Mesothelial cell of epicardium (in vitro differentiated cells): ENCODE results near the gene RCOR1. TPM values are rescaled to one million over a fixed set of nuclear protein-coding genes. Genes with fewer than 3 reads are reported as not detected.

ENCODE experiments used
- DNase-seq, 2 experiments: peaks; one replicate each; pipeline ENCODE4 v3.0.0; 2021; ENCODE audit warnings: low spot score in 2 of 2; ENCODE audit not compliant: unreplicated experiment in 2 of 2
- H3K27ac Mint-ChIP-seq: 2 replicates; pipeline ENCODE4 v1.8.0; 2021; ENCODE audit warnings: mixed read lengths
- H3K27me3 Mint-ChIP-seq: 2 replicates; pipeline ENCODE4 v1.8.0; 2021; ENCODE audit warnings: low read depth, mixed read lengths
- H3K36me3 Mint-ChIP-seq: 2 replicates; pipeline ENCODE4 v1.8.0; 2021; ENCODE audit warnings: mixed read lengths
- H3K4me1 Mint-ChIP-seq: 2 replicates; pipeline ENCODE4 v1.8.0; 2021; ENCODE audit warnings: mixed read lengths
- H3K4me3 Mint-ChIP-seq: 2 replicates; pipeline ENCODE4 v1.8.0; 2021; ENCODE audit warnings: mild to moderate bottlenecking, moderate library complexity, mixed read lengths
- H3K9me3 Mint-ChIP-seq: 2 replicates; pipeline ENCODE4 v1.8.0; 2021; ENCODE audit warnings: mixed read lengths
- total RNA-seq: library from RNA; stranded (reverse); gene quantifications from 3 replicates; pipeline ENCODE4 v1.2.1, GENCODE V29; 2021
- TF ChIP-seq, protein P1 (sequence below): fragments of 200-600 bp; sonication (generic); IDR thresholded peaks from one replicate; pipeline ENCODE4 v1.5.0; 2021; ENCODE audit warnings: antibody characterized with exemption; ENCODE audit not compliant: unreplicated experiment

Gene RCOR1
- total RNA-seq, 1 donor from 2014 or later: 47.4 TPM

DNA sequence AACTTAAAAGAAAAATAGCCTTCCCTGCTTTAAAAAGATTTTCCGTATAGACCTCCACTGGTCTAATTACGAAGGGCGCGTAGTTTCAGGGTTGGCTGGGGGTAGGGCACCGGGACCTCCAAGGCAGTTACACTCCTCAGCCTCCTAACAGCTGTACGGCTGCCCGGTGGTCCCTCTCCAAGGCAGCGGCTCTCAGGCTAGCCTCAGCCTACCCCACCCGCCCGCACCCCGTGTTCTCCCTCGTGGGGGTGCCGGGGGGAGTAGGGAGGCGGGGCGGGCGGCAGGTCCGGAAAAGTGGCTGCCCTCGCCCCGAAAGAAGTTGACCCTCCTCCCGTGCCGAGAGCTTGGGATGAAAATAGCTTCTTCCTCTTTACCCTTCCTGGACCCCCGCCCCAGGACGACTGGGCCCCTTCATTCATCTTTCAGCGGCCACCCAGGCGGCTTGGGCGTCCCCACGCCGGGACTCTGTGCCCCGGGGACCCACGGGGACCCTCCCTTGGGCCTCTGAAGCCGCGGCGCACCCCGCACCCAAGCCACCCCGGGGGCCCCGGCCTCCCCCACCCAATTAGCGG lies 991 bp upstream of the RCOR1 start:
- no peaks in the 10 kb centered on the region for H3K27me3 Mint-ChIP-seq
- TF ChIP-seq, protein P1, sequence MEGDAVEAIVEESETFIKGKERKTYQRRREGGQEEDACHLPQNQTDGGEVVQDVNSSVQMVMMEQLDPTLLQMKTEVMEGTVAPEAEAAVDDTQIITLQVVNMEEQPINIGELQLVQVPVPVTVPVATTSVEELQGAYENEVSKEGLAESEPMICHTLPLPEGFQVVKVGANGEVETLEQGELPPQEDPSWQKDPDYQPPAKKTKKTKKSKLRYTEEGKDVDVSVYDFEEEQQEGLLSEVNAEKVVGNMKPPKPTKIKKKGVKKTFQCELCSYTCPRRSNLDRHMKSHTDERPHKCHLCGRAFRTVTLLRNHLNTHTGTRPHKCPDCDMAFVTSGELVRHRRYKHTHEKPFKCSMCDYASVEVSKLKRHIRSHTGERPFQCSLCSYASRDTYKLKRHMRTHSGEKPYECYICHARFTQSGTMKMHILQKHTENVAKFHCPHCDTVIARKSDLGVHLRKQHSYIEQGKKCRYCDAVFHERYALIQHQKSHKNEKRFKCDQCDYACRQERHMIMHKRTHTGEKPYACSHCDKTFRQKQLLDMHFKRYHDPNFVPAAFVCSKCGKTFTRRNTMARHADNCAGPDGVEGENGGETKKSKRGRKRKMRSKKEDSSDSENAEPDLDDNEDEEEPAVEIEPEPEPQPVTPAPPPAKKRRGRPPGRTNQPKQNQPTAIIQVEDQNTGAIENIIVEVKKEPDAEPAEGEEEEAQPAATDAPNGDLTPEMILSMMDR: no peak
- peak in 1 of 2 experiments; percentile 55 for DNase-seq
- peaks cover 51% of the 10 kb centered on the region for H3K4me1 Mint-ChIP-seq
- peak overlapping the region; percentile 88 for H3K4me3 Mint-ChIP-seq
- H3K9me3 Mint-ChIP-seq: no peaks in the 10 kb centered on the region
- peak overlapping the region; percentile 87 for H3K27ac Mint-ChIP-seq
- H3K36me3 Mint-ChIP-seq: no peaks in the 10 kb centered on the region

DNA sequence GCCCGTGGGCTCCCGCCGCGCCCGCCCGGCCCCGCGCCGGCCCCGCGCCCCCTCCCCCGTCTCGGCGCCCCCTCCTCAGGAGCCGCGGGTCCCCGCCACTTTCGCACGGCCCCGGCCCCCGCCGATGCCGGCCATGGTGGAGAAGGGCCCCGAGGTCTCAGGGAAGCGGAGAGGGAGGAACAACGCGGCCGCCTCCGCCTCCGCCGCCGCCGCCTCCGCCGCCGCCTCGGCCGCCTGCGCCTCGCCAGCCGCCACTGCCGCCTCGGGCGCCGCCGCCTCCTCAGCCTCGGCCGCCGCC lies 263 bp downstream of the RCOR1 start:
- Mint-ChIP-seq H3K4me3 (peak overlapping the region; percentile 88), H3K27ac (no peak overlapping the region), H3K27me3 (no peaks in the 10 kb centered on the region), H3K9me3 (no peaks in the 10 kb centered on the region), H3K4me1 (peaks cover 47% of the 10 kb centered on the region), H3K36me3 (no peaks in the 10 kb centered on the region)
- DNase-seq: no peak
- TF ChIP-seq, protein P1: no peak

DNA sequence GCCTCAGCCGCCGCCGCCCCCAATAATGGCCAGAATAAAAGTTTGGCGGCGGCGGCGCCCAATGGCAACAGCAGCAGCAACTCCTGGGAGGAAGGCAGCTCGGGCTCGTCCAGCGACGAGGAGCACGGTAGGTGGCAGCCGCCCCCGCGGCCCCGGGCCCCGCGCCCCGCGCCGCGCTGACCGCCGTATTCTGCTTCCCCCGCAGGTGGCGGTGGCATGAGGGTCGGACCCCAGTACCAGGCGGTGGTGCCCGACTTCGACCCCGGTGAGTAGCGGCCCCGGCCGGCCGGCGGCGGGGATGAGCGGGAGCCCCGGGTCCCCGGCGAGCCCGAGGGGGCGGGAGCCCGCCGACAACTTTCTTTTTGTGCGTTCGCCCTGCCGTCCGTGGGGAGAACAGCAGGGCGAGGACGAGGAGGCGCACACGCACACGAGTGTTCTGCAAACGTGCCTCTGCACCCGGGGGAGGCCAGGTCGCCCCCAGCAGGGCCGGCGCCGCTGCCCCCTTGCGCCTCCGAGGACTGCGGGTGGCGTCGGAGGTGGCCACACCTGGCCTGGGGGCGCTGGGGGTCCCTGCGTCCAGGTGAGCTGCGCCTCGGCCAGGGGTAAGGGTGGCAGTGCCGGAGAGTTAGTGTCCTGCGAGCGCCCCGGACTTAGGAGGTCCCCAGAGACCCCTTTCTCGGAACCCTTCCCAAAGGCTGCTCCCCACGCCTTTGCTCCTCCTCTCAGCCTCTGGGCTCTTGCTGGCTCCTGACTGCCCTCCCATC lies 794 bp downstream of the RCOR1 start:
- H3K4me1 Mint-ChIP-seq: peaks cover 47% of the 10 kb centered on the region
- peak overlapping the region; percentile 89 for H3K4me3 Mint-ChIP-seq
- no peaks in the 10 kb centered on the region for H3K9me3 Mint-ChIP-seq
- H3K36me3 Mint-ChIP-seq: no peaks in the 10 kb centered on the region
- H3K27ac Mint-ChIP-seq: peak overlapping the region; percentile 94
- H3K27me3 Mint-ChIP-seq: no peaks in the 10 kb centered on the region
- TF ChIP-seq, protein P1: peak; percentile 60
- DNase-seq: peak; percentile 34 to 68

DNA sequence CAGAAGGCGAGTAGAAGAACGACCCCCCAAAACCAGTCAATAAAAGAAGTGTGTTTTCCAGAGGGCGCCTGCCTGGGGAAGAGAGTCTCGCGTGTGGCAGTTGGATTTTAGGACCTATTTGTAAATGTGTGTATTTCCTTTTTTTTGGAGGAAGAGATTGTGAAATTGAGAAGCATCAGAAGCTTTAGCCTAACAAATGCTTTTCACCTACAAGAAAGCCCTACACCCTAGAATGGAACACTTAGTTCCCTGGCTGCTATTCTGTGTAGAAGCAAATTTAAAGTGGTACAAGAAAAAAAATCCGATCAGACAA lies 1.3 kb downstream of the RCOR1 start:
- H3K27ac Mint-ChIP-seq: peak overlapping the region; percentile 94
- H3K27me3 Mint-ChIP-seq: no peaks in the 10 kb centered on the region
- TF ChIP-seq, protein P1: no peak
- H3K9me3 Mint-ChIP-seq: no peaks in the 10 kb centered on the region
- no peaks in the 10 kb centered on the region for H3K36me3 Mint-ChIP-seq
- H3K4me3 Mint-ChIP-seq: peak overlapping the region; percentile 89
- DNase-seq: no peak
- H3K4me1 Mint-ChIP-seq: peaks cover 44% of the 10 kb centered on the region

DNA sequence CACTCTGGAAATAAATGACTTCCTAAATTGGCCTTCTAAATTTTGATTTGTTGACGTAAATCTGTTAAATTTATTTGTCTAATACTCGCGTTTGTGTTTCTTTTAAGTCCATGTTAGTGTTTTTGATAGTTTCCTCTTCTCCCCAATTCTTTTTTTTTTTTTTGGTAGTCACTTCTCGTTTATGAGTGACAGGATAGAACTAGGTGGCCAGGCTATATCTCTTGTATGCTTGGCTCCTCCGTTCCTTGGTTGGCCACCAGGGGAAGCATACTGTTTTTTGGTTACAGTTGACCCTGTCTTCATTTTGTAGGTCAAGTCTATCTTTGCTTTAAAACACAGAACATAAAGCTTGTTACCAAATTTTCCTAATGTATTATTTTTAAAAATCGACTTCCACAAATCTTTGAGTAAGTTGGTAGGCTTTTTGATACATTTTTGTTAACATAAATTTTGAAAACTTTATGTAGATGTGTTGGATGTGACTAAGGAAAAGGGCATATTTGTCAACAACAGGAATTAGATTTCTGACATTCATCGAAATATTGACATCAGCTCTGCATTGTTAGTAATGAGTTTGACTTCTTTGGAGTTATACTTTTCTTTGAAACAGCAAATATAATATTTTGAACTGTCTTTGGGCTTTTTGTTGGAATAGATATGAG lies 2.2 kb downstream of the RCOR1 start:
- Mint-ChIP-seq H3K27me3 (no peaks in the 10 kb centered on the region), H3K4me1 (peaks cover 36% of the 10 kb centered on the region), H3K4me3 (peak overlapping the region; percentile 89), H3K36me3 (no peaks in the 10 kb centered on the region), H3K27ac (peak overlapping the region; percentile 87), H3K9me3 (no peaks in the 10 kb centered on the region)
- TF ChIP-seq, protein P1: peak; percentile 73
- no peak for DNase-seq
